Adrenal gland (tissue), 19 donors: ENCODE measurements around the gene SRPRB. TPM values are rescaled to one million over a fixed set of nuclear protein-coding genes. Genes with fewer than 3 reads are reported as not detected.

ENCODE experiments used
- DNase-seq, 7 donors: peaks; one replicate each; pipeline ENCODE4 v3.0.0-alpha.2; 2019 to 2020
- H3K27ac ChIP-seq, 5 donors: fragments of 200-600 bp; sonication (generic) in 4 of 5; 1 replicate in 3 of 5; 2 replicates in 2 of 5; pipeline versions ENCODE4 v1.5.1 to v1.8.0; 2016 to 2020; ENCODE audit warnings: mild to moderate bottlenecking in 1 of 5
- H3K27me3 ChIP-seq: fragments of 200-600 bp; 2 replicates; pipeline ENCODE4 v1.8.0; 2021
- H3K36me3 ChIP-seq, 2 donors: fragments of 200-600 bp; replicated peaks in 1 of 2; 1 replicate in 1 of 2; 2 replicates in 1 of 2; pipeline versions ENCODE4 v1.5.1 to v1.8.0; 2018 to 2022
- H3K4me1 ChIP-seq, 2 donors: fragments of 200-600 bp; replicated peaks in 1 of 2; 1 replicate in 1 of 2; 2 replicates in 1 of 2; pipeline versions ENCODE4 v1.5.1 to v1.8.0; 2018 to 2021
- H3K4me3 ChIP-seq, 4 donors: fragments of 200-600 bp; sonication (generic) in 3 of 4; one replicate each; pipeline ENCODE4 v1.5.1; 2016 to 2018
- H3K9me3 ChIP-seq, 3 donors: fragments of 200-600 bp; sonication (generic) in 1 of 3; replicated peaks in 1 of 3; 1 replicate in 2 of 3; 2 replicates in 1 of 3; pipeline versions ENCODE4 v1.5.1 to v1.8.0; 2016 to 2021
- POLR2A ChIP-seq, 2 donors: fragments of 450-650 bp; IDR thresholded peaks; one replicate each; pipeline ENCODE4 v1.6.1; 2017; ENCODE audit warnings: antibody characterized with exemption in 2 of 2, mild to moderate bottlenecking in 2 of 2, moderate library complexity in 1 of 2
- WGBS, 4 donors: extraction: QIAGEN DNeasy Blood & Tissue Kit in 2 of 4; methylation state at CpG; one replicate each; pipeline versions ENCODE4 v1.1.5 to v1.1.7; 2013 to 2017; 5-methylcytosine and 5-hydroxymethylcytosine counted together
- intact Hi-C, 2 donors: fragments of 100-400 bp; cut with DNase I; formaldehyde crosslinking; loops; one replicate each; pipeline versions ENCODE4 v1.14.1 to v1.15.0; 2022 to 2023
- long read RNA-seq, 10 donors: library from polyadenylated mRNA in 3 of 10; unstranded in 2 of 10; stranded (forward) in 1 of 10; transcript quantifications; one replicate each; pipeline ENCODE4 v2.0.0 and lab custom pipeline, GENCODE V29; 2021 to 2026
- polyA plus RNA-seq, 3 donors: library from polyadenylated mRNA; stranded (reverse); fragments of 200-250 nt in 2 of 3; fragments of 350-450 nt in 1 of 3; fragmentation: Illumina TruSeq in 1 of 3; extraction: RNeasy Lipid Tissue Mini Kit (QIAGEN cat#74804) in 1 of 3; gene quantifications; one replicate each; pipeline ENCODE4 v1.2.3, GENCODE V29; 2013 to 2014
- total RNA-seq, 9 donors: library from RNA; depleted of rRNA in 4 of 9; stranded (reverse); fragments of >200 nt in 4 of 9; fragments of 120-200 nt in 1 of 9; fragmentation: NEBNext Ultra II Directional in 1 of 9; extraction: Animal tissue kit (Norgen Biotek cat#: 25700) in 1 of 9; gene quantifications; one replicate each; pipeline versions ENCODE4 v1.1.0 to v1.2.4, GENCODE V29; 2013 to 2023
- TF ChIP-seq, protein P1 (sequence below), 6 experiments: fragments of 450-650 bp in 4 of 6; fragments of 200-600 bp in 2 of 6; sonication (generic) in 1 of 6; IDR thresholded peaks; 1 replicate in 5 of 6; 2 replicates in 1 of 6; pipeline versions ENCODE4 v1.5.1 to v1.8.0; 2016 to 2021; ENCODE audit warnings: antibody characterized with exemption in 6 of 6, mild to moderate bottlenecking in 2 of 6, moderate library complexity in 1 of 6
- donor health status: healthy with polysubstance abuse.
- donor health status: Bipolar disorder and iron deficiency.
- donor health status: DM: yes; HTN: yes; CAD: no.
- donor health status: DM: no; HTN: no; CAD: no.
- donor health status: DM: no; HTN: no; CAD: no.
- donor health status: DM: yes; HTN: yes; CAD: no.

Gene SRPRB, protein sequence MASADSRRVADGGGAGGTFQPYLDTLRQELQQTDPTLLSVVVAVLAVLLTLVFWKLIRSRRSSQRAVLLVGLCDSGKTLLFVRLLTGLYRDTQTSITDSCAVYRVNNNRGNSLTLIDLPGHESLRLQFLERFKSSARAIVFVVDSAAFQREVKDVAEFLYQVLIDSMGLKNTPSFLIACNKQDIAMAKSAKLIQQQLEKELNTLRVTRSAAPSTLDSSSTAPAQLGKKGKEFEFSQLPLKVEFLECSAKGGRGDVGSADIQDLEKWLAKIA
- total RNA-seq (100 to 1,000 TPM in 2 of 9 donors, 10 to 100 TPM in 7; 18.8 to 177 (median 62.1) TPM), polyA plus RNA-seq (100 to 1,000 TPM in 1 of 3 donors, 10 to 100 TPM in 2; 13.0 to 136 (median 26.7) TPM)
- long read RNA-seq, donor 1, partial matches to known transcripts: 79 of 82 reads
- long read RNA-seq, donor 1, other reads (novel, unspliced or antisense): 0 of 82 reads
- long read RNA-seq, donor 2, partial matches to known transcripts: 24 of 25 reads
- long read RNA-seq, donor 2, other reads (novel, unspliced or antisense): 0 of 25 reads
- long read RNA-seq, donor 3, partial matches to known transcripts: 82 of 83 reads
- long read RNA-seq, donor 3, other reads (novel, unspliced or antisense): 0 of 83 reads
- long read RNA-seq, donor 4, partial matches to known transcripts: 51 of 57 reads
- long read RNA-seq, donor 4, other reads (novel, unspliced or antisense): 5 of 57 reads
- long read RNA-seq, donor 5, partial matches to known transcripts: 67 of 73 reads
- long read RNA-seq, donor 5, other reads (novel, unspliced or antisense): 6 of 73 reads
- long read RNA-seq, donor 6, partial matches to known transcripts: 33 of 42 reads
- long read RNA-seq, donor 6, other reads (novel, unspliced or antisense): 9 of 42 reads
- long read RNA-seq, donor 7, partial matches to known transcripts: 35 of 39 reads
- long read RNA-seq, donor 7, other reads (novel, unspliced or antisense): 0 of 39 reads
- long read RNA-seq, donor 8, partial matches to known transcripts: 58 of 59 reads
- long read RNA-seq, donor 8, other reads (novel, unspliced or antisense): 0 of 59 reads
- long read RNA-seq, donor 9, partial matches to known transcripts: 36 of 36 reads
- long read RNA-seq, donor 9, other reads (novel, unspliced or antisense): 0 of 36 reads
- long read RNA-seq, donor 10, partial matches to known transcripts: 13 of 14 reads
- long read RNA-seq, donor 10, other reads (novel, unspliced or antisense): 0 of 14 reads

- Histone ChIP-seq H3K4me3 (peak within 1 kb of the TSS; percentile 54 to 63 (median 58)), H3K4me1 (peaks cover 10 to 11% of the 10 kb centered on the region in 2 donors), H3K36me3 (peaks cover 0 to 5% of the 10 kb centered on the region in 2 donors), H3K27ac (peak within 1 kb of the TSS in 3 of 5 donors; percentile 69 to 81 (median 77)), H3K27me3 (no peaks in the 10 kb centered on the region), H3K9me3 (no peaks in the 10 kb centered on the region)
- peak; percentile 23 to 78 for TF ChIP-seq POLR2A (IDR thresholded peaks at IDR 0.05)
- TF ChIP-seq, protein P1, sequence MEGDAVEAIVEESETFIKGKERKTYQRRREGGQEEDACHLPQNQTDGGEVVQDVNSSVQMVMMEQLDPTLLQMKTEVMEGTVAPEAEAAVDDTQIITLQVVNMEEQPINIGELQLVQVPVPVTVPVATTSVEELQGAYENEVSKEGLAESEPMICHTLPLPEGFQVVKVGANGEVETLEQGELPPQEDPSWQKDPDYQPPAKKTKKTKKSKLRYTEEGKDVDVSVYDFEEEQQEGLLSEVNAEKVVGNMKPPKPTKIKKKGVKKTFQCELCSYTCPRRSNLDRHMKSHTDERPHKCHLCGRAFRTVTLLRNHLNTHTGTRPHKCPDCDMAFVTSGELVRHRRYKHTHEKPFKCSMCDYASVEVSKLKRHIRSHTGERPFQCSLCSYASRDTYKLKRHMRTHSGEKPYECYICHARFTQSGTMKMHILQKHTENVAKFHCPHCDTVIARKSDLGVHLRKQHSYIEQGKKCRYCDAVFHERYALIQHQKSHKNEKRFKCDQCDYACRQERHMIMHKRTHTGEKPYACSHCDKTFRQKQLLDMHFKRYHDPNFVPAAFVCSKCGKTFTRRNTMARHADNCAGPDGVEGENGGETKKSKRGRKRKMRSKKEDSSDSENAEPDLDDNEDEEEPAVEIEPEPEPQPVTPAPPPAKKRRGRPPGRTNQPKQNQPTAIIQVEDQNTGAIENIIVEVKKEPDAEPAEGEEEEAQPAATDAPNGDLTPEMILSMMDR (IDR thresholded peaks at IDR 0.05): no peak
- intact Hi-C loops: no loop called here
- DNase-seq: peak; percentile 94 to 98 (median 95)
- WGBS, 4 donors: 0 to 1% (median 0%) methylated on average over 9 to 53 of the region's 53 CpGs
Observed at GRCh38 chr3:133805702-133806475, at the start of gene SRPRB. SRPRB (plus strand) TSS chr3:133805815; CDS start chr3:133805849, 34 bp downstream.

DNA sequence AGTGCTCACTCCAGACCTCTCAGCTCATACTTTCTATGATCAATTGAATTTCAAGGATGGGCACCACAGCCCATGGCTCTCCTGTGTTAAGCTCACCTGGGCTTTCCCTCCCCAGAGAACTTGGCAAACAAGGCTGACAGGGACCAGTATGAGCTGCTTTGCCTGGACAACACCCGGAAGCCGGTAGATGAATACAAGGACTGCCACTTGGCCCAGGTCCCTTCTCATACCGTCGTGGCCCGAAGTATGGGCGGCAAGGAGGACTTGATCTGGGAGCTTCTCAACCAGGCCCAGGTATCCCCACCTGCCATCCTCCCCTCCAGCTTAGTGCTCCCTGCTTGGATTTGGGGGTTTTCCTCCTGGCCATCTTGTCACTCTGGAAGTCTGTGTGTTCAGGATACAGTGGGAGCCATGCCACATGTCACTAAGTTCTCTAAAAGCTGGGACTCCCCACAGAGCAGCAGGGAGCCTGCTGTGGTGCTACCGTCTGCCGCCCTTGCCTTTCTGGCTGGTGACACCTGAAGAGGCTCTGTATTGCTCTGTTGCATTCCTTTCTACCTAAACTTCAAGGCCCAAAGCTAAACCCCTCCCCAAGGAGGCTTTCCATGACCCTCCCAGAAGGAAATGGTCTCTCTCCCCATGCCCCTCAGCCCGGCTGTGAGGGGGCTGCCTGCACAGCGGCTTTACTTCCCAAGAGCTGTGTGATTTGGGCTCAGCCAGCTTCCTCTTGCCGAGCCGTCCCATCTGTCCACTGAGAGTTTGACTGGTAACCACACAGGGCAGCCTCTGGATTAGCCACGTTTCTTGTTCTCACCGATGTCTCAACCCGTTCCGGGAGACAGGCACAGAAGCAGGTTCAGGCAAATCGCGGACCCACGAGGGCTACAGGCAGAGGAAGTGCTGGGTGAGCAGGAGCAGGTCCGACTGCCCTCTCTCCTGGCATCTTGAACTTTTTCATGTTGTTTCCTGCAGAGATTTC, 48.6 kb upstream of the SRPRB start:
- no peak overlapping the region for H3K27ac ChIP-seq
- no peaks in the 10 kb centered on the region for H3K36me3 ChIP-seq
- TF ChIP-seq, protein P1 (IDR thresholded peaks at IDR 0.05): no peak
- no peak for TF ChIP-seq POLR2A (IDR thresholded peaks at IDR 0.05)
- no peaks in the 10 kb centered on the region for H3K4me1 ChIP-seq
- no peaks in the 10 kb centered on the region for H3K9me3 ChIP-seq
- no peak overlapping the region for H3K4me3 ChIP-seq
- DNase-seq: no peak
- H3K27me3 ChIP-seq: no peaks in the 10 kb centered on the region
- intact Hi-C loops: no loop called here
- 82 to 87% (median 85%) methylated on average over 19 to 20 of the region's 20 CpGs for WGBS, 4 donors

DNA sequence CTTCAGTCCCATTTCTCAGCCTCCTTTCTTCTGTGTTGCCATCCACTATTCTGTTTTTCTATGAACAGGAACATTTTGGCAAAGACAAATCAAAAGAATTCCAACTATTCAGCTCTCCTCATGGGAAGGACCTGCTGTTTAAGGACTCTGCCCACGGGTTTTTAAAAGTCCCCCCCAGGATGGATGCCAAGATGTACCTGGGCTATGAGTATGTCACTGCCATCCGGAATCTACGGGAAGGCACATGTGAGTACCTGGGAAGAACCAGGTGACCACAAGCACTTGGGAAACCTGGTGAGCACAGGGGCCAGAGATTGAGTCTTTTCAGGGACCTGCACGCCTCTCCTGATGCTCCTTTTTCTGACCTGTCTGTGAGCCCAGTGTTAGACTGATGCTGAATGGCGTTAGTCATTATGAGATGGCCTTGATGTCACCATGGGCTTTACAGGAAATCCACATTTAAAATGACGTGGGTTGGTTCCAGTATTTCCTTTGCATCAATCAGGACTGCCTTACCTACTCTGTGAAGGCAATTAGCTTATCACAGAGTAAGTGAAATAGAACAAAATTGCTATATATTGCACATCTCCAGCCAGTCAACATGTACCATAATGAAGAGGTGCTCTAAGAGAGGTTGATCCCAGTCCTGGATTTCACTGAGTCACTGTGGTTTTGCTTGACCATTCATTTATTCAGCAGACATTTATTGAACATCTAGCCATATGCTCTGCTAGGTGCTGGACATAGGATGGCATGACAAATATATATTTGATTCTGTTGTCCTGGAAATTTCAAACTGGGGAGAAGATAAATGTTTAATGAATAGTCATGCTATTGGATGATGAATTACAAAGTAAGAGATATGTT, 47.7 kb upstream of the SRPRB start:
- Histone ChIP-seq H3K36me3 (no peaks in the 10 kb centered on the region), H3K4me1 (no peaks in the 10 kb centered on the region), H3K27ac (no peak overlapping the region), H3K27me3 (no peaks in the 10 kb centered on the region), H3K9me3 (no peaks in the 10 kb centered on the region), H3K4me3 (no peak overlapping the region)
- intact Hi-C loops: no loop called here
- DNase-seq: no peak
- WGBS, 4 donors: 60 to 80% (median 73%) methylated on average over 4 to 6 of the region's 6 CpGs
- TF ChIP-seq, protein P1 (IDR thresholded peaks at IDR 0.05): no peak
- TF ChIP-seq POLR2A (IDR thresholded peaks at IDR 0.05): no peak
